Prostate gland (tissue), 2 donors: ENCODE measurements around the gene AGPAT1.

Experiments
- CTCF ChIP-seq, 4 experiments: fragments of 200-600 bp in 2 of 4; fragments of 450-650 bp in 2 of 4; sonication (generic) in 2 of 4; IDR thresholded peaks; 1 replicate in 3 of 4; 2 replicates in 1 of 4; pipeline ENCODE4 v1.5.1; 2016 to 2019; ENCODE audit warnings: antibody characterized with exemption in 4 of 4, mild to moderate bottlenecking in 2 of 4, moderate library complexity in 2 of 4
- POLR2A ChIP-seq: fragments of 450-650 bp; IDR thresholded peaks from one replicate; pipeline ENCODE4 v1.6.1; 2016; ENCODE audit warnings: antibody characterized with exemption, mild to moderate bottlenecking
- POLR2AphosphoS5 ChIP-seq: sonication (generic); formaldehyde crosslinking; IDR thresholded peaks from one replicate; pipeline ENCODE4 v1.6.1; 2017; ENCODE audit warnings: antibody characterized with exemption

DNA sequence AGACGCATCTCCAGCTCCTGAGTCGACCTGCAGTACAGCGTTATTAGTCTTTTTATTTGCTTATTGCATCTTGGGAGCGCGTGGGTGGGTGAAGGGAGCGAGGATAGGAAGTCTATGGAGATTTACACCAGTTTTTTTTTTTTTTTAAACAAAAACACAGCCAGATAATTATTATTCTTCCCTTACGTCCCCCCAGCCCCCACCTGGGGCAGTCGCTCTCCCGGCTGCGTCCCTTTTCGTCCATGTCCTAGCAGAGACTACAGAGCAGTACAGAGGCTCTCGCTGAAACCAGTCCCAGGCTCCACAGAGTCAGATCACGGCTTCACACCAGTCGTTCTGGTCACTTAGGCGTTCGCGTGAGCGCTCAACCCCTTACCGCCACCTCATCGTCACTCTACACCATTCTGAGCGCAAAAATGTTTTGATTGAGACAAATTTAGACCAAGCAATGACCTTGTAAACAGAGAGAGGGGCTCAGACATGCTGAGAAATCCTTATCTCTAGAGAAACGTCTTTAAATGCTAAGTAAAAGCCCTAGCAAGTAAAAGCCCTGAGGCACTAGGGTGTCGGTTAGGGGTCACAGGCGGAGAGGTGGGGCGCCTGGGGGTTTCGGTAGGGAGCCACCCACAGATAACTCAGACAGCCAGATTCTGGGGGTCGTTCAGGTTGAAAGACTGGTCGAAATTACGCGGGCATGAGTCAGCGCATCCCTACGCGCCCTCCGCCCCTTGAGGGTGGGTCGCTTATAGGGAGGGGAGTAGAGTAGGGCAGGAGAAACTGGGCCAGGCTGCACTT lies 22.9 kb downstream of the AGPAT1 start:
- TF ChIP-seq CTCF (IDR thresholded peaks at IDR 0.05): no peak
- no peak for TF ChIP-seq POLR2A
- no peak for TF ChIP-seq POLR2AphosphoS5
